ENCODE measurements around the gene GREM1.

Gene GREM1

DNA sequence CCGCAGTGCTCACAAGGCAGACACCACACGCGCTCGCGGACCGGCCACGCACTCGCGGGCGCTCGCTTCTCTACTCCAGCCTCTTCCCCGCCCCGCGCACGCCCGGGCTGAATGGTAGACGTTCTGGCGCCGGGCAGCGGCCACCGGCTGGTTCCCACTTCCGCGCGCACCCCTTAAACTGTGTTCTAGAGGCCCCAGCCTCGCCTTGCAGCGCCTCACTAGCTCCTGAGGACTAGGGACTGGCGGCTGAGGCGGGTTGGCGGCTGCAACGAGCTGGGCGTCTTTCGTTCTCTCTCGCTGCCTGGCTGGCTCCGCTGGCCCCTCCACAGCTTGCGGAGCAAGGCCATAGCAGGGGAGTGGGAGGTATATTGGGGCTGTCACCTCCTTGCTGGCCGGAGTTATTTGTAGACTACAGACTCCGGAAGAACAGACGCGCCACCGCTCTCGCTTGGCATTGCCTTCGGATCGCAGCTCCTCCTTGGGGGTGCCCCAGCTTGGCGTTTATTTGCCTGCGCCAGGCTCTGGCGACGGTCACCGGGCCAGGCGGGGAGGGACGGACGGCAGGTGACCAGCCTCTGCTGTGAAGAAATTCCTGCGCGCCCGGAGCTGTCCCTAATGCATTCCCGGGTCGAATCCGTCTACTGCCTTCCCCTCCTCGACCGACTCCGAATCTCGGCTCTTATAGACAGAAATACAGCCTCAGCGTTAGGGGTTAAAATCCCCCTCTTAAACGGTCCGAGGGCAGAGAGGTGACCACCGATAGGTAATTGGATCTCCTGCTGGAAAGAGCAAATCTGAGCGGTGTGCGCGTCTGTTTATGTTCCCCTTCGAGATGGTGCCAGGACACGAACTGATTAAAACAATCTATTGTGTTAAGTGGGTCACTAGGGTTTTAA is 1.3 kb downstream of the GREM1 start:
- no peak overlapping the region for H3K27ac Mint-ChIP-seq
- TF ChIP-seq, protein P1, sequence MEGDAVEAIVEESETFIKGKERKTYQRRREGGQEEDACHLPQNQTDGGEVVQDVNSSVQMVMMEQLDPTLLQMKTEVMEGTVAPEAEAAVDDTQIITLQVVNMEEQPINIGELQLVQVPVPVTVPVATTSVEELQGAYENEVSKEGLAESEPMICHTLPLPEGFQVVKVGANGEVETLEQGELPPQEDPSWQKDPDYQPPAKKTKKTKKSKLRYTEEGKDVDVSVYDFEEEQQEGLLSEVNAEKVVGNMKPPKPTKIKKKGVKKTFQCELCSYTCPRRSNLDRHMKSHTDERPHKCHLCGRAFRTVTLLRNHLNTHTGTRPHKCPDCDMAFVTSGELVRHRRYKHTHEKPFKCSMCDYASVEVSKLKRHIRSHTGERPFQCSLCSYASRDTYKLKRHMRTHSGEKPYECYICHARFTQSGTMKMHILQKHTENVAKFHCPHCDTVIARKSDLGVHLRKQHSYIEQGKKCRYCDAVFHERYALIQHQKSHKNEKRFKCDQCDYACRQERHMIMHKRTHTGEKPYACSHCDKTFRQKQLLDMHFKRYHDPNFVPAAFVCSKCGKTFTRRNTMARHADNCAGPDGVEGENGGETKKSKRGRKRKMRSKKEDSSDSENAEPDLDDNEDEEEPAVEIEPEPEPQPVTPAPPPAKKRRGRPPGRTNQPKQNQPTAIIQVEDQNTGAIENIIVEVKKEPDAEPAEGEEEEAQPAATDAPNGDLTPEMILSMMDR (IDR thresholded peaks at IDR 0.05; ENCODE audit: unreplicated experiment in 3 of 3) = no peak
- H3K27me3 Mint-ChIP-seq (ENCODE audit: low read depth) = peaks cover 91% of the 10 kb centered on the region
- H3K9me3 Mint-ChIP-seq = no peaks in the 10 kb centered on the region
- H3K4me1 Mint-ChIP-seq = peaks cover 13% of the 10 kb centered on the region
- H3K4me3 Mint-ChIP-seq = peak overlapping the region; percentile 69 to 82 (median 77)
- H3K36me3 Mint-ChIP-seq (ENCODE audit: low read depth) = peaks cover 9% of the 10 kb centered on the region

DNA sequence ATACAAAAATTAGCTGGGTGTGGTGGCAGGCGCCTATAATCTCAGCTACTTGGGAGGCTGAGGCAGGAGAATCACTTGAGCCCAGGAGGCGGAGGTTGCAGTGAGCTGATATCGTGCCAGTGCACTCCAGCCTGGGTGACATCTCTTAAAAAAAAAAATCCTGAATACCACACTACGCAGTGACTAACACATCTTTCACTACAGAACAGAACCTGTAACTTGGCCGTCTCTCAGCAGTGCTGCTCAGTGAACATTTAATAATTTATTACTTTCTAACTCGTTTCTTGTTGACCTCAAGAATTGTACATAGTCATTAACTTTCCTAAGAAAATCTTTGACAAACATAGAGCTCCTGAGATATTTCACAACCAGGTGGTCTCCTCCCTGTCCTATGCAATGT is 3.8 kb downstream of the GREM1 start:
- Mint-ChIP-seq H3K27me3 (ENCODE audit: low read depth) (peaks cover 69% of the 10 kb centered on the region), H3K4me1 (peaks cover 13% of the 10 kb centered on the region), H3K36me3 (ENCODE audit: low read depth) (peaks cover 26% of the 10 kb centered on the region), H3K27ac (no peak overlapping the region), H3K4me3 (no peak overlapping the region), H3K9me3 (peaks cover 8% of the 10 kb centered on the region)
- TF ChIP-seq, protein P1 (IDR thresholded peaks at IDR 0.05; ENCODE audit: unreplicated experiment in 3 of 3) = no peak

GRCh38 chr15:32722136-32722535 is 4.3 kb downstream of the GREM1 start:
- H3K4me3 Mint-ChIP-seq = no peak overlapping the region
- H3K9me3 Mint-ChIP-seq = peaks cover 11% of the 10 kb centered on the region
- no peak overlapping the region for H3K27ac Mint-ChIP-seq
- H3K27me3 Mint-ChIP-seq (ENCODE audit: low read depth) = peaks cover 63% of the 10 kb centered on the region
- TF ChIP-seq, protein P1 (IDR thresholded peaks at IDR 0.05; ENCODE audit: unreplicated experiment in 3 of 3) = no peak
- peaks cover 29% of the 10 kb centered on the region for H3K36me3 Mint-ChIP-seq (ENCODE audit: low read depth)
- H3K4me1 Mint-ChIP-seq = peaks cover 9% of the 10 kb centered on the region

GRCh38 chr15:32723171-32723948 is 5.6 kb downstream of the GREM1 start:
- H3K27me3 Mint-ChIP-seq (ENCODE audit: low read depth) = peaks cover 56% of the 10 kb centered on the region
- TF ChIP-seq, protein P1 (IDR thresholded peaks at IDR 0.05; ENCODE audit: unreplicated experiment in 3 of 3) = no peak
- peaks cover 29% of the 10 kb centered on the region for H3K36me3 Mint-ChIP-seq (ENCODE audit: low read depth)
- H3K27ac Mint-ChIP-seq = no peak overlapping the region
- H3K9me3 Mint-ChIP-seq = peaks cover 11% of the 10 kb centered on the region
- no peak overlapping the region for H3K4me3 Mint-ChIP-seq
- H3K4me1 Mint-ChIP-seq = peaks cover 9% of the 10 kb centered on the region

- Mint-ChIP-seq H3K9me3 (peaks cover 23% of the 10 kb centered on the region), H3K4me1 (peaks cover 4% of the 10 kb centered on the region), H3K4me3 (no peak overlapping the region), H3K36me3 (ENCODE audit: low read depth) (peaks cover 23% of the 10 kb centered on the region), H3K27ac (no peak overlapping the region), H3K27me3 (ENCODE audit: low read depth) (peaks cover 24% of the 10 kb centered on the region)
- TF ChIP-seq, protein P1 (IDR thresholded peaks at IDR 0.05; ENCODE audit: unreplicated experiment in 3 of 3) = no peak
Measured at GRCh38 chr15:32729700-32730395, 12.0 kb downstream of the GREM1 start.

Data from nephron (organoid).